T-helper 1 cell (primary cell): ENCODE measurements around the gene USP6NL.
A peak's percentile ranks its signal among the peaks of the same experiment; 100 is the strongest.
"Not testable (repeated sequence)": the region's sequence is repeated elsewhere in the genome, so short reads cannot be mapped to it uniquely, and the experiment has no call there.

Source experiments
- DNase-seq, 5 donors: peaks; one replicate each; pipeline ENCODE4 v3.0.0-alpha.2; 2012 to 2020

Gene USP6NL

DNA sequence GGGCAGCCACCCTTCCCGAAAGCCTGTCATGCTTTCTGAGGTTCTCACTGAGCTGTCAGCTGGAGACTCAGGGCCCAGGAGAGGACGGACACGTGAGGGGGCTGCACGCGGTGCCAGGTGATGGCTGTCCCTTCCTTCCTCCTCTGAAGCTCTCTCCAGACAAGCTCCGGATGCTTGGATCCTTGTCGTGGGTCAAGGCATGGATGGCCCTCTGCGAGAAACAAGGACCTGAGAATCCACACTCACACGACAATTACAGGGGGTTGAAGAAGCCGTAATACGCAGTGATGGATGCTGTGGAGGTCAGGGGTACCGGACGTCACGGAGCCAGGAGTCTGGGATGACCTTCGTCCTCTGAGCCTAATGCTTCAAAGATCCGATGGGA lies 170.3 kb downstream of the USP6NL start:
- DNase-seq: no peak

DNA sequence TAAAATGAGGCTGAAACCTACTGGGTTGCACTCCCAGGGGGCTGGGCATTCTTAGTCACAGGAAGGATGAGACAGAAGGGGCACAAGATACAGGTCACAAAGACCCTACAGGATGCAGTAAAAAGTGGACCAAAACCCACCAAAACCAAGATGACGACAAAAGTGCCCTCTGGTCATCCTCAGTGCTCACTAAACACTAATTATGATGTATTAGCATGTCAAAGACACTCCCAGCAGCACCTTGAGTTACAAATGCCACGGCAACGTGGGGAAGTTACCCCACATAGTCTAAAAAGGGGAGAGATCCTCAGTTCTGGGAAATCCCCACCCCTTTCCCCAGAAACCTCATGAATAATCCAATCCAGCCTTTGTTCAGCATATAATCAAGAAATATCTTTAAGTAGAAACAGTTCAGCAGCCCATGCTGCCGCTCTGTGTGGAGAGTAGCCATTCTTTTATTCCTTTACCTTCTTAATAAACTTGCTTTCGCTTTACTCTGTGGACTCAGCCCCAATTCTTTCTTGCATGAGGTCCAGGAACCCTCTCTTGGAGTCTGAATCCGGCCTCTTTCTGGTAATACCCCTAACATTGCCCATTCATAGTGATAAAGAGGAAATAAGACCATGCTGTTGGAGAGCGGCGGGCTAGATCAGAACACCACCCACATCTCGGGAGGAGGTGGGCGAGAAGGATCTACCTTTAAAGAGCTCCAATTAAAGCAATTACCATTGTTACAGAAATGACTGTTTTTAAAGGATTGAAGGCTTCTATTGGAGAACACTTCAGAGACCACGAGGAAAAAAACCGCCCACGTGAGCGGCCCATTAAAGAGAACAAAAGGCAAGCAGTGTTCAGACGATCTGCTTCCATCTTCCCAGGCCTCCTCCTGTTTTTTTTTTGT lies 170.9 kb downstream of the USP6NL start:
- peak in 1 of 5 donors; percentile 48 for DNase-seq

DNA sequence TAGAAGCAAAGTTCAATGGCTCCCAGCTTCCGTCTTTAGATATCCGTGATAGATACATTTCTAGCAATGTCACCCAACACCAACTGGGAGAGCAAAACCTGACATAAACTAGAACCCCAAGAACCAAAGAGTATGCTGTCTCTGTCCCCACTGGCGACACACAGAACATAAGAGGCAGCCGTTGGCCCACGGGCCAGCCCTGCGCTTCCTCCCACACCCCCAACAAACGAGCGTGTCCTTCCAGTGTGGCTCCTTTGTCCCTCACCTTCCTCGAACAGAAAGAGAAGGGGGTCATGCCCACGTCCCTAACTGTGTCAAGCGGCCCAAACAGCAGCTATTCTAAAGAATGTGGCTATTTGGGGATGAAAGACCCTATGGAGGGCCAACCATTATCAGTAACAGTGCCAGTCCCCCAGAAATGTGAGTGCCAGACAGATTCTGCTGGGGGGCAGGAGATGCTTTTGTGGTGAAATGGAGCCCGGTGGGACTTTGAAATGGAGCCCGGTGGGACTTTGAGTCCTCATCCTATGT lies 171.9 kb downstream of the USP6NL start:
- no peak for DNase-seq

DNA sequence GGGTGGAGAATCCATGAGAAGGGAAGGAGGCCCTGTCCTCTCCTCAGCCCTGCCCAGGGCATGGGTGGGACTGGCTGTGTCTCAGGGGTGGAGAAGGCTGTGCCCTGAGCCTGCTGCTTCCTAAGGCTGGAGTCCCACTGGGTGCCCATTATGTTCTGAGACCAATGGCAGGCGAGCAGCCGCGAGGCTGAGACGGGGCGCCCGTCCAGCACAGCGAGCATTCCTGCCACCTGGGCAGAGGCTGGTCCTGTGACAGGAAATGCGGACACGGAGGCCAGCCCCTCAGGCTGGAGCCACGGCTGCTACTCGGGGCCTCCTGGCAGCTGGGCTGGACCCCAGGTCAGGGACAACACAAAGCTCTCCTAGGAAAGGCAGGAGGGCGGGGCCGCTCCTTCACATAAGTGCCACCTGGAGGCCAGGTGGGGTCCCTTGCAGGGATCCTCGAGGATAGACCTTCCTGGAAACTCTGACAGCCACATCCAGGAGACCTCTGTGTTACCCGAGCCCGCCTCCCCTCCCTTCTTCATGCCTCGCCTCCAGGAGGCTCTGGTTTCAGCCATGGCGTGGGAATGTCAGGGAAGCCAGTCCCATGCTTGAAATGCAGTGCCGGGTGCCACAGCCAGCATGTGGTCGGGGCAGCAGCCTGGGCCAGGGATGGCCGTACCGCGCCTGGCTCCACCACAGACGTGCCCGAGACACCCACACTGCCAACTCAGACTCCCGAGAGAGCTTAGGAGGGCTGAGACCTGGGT lies 173.9 kb downstream of the USP6NL start:
- DNase-seq: no peak

DNA sequence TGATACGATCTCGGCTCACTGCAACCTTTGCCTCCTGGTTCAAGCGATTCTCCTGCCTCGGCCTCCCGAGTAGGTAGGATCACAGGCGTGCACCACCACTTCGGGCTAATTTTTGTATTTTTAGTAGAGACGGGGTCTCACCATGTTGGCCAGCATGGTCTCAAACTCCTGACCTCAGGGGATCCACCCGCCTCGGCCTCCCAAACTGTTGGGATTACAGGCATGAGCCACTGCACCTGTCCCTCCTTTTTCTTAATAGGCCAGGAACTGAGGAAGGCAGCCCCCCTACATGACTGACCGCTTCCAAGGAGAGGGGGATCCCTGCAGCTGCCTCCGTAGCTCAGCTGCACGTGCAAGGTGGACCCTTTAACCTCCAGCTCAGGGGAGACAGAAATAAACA lies 175.0 kb downstream of the USP6NL start:
- not testable (repeated sequence) for DNase-seq

DNA sequence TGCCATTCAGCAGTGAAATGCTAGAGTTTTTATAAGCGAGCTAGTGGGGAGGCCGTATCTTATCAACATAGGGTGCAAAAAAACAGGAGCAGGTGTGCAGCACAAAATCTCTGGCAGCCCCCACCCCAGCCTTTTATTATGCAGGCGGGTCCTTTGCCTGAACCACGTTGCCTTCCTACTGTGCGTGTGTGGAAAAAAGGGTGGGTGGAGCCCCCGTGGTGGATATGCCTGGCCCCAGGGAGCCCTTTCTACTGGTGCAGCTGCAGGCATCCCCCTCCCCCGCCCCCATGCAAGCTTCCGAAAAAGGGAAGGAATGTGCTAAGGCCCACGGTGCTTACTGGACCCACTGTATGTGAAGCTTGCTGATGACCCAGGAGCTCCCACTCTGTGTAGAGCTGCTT lies 175.9 kb downstream of the USP6NL start:
- DNase-seq: no peak

DNA sequence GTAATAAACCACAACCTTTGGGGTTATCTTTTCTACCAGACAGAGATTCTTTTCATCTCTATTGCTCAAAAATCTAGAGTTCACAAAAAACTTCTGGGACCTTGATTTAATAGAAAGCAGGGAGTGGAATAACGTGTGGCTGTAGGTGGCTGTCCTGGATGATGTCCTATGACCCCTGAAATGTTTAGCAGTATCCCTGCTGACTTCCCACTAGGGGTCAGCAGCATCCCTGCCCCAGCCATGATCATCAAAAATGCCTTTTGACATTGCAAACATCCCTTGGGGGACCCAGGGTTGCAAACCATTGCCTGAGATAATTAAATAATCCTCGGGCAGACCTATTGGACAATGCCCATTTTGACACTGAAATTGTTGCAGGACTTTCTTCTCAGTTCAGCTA lies 177.1 kb downstream of the USP6NL start:
- DNase-seq: no peak

DNA sequence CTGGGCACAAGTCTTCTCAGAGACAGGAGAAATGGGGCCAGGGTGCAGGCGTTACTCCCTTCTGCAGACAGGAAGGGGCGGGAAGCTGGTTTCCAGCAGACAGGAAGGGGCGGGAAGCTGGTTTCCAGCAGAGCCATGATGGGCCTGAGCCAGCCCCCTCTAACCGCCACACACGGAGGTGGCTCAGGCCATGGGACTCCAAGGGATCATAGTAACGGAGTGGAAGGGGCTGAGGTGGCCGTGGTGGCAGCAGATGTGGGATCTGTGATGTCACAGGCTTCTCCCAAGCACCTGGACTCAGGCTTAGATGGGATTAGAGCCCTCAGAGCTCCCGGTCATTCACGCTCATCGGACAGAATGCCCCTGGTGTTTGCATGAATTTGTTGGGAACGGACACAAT lies 177.8 kb downstream of the USP6NL start:
- no peak for DNase-seq

DNA sequence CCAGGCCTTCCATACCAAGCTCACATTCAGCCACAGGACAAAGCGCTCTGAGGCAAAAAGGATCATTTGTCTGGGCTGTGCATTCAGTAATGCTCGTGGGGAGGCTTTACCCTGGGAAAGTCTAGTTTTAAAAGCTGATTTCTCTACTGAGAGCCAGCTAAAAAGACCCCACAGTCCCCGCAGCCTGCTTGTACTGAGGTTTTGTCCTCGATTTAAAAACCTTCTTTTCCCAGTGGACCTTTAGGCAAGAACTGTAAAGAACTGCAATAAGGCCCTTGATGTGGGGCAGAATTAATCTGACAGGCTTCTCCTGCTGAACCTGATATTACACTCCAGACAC lies 180.3 kb downstream of the USP6NL start:
- no peak for DNase-seq

DNA sequence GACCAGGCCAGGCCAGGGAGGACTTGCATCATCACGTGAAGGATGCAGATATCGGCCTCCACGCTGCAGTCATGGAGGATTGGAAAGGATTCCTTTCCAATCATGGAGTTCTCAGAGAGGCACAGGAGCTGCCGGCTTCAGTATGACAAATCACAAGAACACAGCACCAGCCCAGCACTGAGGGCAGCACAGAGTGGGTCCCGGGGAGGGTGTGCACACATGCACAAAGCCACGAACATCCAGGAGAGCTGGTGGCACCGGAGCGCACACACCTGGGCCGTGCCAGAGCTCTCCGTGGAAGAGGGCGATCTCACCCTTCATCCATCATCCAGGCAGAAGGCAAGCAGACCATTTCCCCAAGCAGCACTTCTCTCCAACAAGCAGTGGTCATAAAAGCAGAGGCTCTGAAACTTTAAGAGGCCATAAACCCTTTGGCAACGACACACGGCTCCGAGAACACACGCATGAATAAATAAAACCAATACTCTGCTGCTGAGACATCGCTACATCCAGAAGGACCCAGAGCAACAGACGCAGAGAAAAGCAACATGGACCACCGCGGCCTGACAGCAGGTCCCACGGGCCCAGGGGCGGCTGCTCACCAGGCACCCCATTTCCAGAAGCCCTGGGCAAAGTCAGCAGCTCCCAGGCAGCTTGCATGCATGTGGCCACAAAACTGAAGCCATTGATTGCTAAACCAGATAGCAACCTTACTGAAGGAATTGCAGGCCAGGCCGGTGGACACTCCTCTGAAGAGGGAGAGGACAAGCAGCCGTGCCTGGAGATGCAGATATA lies 180.8 kb downstream of the USP6NL start:
- no peak for DNase-seq

DNA sequence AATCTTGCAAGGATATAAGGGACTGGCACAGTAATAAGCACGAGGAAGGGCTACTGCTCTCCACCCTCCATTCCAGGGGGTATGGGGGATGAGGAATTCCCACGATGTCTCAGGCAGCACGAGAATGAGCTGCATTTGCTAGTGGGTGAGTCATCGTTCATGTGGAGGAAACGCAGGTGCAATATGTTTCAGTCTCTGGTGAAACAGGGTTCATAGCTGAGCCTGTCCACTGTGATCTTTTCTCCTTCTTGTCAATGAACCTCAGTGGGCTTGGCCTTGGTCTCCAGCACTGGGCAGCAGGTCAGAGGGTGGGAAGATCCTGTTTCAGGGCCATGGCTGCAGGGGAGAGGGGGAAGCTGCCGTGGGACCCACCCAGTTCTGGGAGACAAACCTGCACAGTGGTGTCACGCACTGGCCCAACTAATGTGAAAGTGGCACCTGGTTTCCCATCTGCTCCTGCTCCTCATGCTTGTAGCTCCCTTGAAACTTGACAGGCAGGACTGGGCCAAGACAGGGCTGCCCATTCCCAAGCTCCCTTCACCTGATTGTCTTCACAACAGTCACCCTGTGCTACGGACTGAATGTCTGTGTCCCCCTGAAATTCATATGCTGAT lies 181.9 kb downstream of the USP6NL start:
- no peak for DNase-seq

DNA sequence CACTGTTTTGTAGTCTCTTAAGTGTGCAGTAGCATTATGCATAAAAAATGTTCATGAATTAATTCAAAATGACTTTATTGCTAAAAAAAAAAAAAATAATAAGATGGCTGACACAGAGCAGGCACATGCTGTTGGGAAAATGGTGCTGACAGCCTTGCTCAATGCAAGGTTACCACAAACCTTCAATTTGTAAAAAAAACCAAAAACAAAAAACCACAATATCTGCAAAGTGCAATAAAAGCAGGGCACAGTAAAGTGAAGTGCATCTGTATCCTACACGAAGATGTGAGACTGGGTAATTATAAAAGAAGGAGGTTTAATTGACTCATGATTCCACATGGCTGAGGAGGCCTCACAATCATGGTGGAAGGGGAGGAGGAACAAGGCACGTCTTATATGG lies 185.8 kb downstream of the USP6NL start:
- no peak for DNase-seq

DNA sequence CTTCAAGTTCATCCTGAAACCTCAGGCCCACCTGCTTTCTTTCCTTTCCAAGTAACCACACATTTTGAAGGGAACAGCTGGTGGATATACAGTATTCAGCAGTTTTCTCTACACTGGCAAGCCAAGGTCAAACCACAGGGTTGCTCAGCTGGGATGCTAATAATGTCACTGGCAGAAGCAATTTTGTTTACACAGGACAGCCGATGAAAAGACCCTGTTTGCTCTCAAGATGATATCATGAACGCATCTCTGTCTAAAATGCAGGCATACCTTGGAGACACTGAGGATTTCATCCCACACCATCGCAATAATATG lies 186.2 kb downstream of the USP6NL start:
- DNase-seq: no peak

DNA sequence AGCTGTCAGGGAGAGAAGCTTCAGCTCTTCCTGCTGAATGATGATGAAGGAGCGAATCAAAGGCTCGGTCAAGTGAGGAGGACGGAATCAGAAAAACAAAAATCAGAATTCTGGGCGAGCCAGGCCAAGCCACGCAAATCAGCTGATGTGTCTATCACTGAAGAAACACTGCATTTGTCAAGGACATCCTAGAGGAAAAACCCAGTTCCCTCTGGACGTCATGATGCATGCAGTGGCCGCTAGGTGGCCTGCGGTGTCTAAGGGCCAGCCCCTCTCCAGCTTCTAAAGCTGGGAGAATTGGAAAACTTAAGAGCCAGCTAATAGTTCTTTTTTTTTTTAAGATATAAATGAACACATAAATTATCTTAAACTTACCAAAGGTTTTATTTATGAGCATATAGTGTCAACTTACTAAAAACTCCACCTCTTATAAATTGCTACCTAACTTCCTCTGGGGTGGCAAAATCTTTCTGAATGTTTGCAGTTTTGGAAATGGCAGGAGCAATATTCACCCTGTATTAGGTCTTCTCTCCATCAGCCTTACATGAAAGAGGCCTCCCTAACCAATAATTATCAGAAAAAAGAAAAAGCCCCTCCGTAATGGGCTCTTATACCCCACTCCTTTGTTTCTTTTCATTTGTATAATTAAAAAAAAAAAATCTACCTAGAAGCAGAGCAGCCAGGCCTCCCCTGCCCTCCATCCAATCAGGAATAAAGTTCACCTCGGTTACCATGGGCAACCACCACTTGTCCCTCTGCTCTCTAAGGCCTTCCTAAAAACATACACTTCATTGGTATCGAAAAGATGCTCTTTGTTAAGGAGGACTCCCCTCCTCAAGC lies 186.8 kb downstream of the USP6NL start:
- no peak for DNase-seq

DNA sequence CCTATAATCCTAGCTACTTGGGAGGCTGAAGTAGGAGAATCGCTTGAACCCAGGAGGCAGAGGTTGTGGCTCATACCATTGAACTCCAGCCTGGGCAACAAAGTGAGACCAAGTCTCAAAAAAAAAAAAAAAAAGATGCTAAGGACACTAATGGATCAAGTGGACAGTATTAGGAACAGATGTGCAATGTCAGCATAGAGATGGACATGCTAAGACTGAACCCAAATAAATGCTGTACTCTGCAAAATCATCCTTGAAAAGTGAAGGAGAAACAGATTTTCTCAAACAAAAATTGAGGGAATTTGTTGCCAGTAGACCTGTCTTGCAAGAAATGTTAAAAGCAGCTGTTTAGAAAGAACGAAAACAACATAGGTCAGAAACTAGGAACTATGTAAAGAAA lies 194.5 kb downstream of the USP6NL start:
- DNase-seq: no peak

DNA sequence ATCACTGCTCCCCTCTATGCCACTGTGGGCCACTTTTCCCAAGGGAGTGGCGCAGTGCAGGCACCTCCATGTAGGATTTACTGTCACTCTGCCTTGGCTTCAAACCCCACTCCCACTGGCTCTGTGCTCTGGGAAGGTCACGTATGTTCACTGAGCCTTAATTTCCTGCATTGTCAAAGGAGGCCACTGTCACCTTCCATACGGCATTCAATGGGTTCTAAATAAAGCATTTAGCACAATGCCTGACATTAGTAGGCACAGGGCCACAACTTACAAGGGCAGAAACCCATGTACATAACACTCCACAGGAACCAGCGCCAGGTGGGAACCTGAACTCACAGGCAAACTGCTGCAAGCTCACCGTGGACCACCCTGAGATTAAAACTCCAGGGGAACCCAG lies 196.4 kb downstream of the USP6NL start:
- no peak for DNase-seq

DNA sequence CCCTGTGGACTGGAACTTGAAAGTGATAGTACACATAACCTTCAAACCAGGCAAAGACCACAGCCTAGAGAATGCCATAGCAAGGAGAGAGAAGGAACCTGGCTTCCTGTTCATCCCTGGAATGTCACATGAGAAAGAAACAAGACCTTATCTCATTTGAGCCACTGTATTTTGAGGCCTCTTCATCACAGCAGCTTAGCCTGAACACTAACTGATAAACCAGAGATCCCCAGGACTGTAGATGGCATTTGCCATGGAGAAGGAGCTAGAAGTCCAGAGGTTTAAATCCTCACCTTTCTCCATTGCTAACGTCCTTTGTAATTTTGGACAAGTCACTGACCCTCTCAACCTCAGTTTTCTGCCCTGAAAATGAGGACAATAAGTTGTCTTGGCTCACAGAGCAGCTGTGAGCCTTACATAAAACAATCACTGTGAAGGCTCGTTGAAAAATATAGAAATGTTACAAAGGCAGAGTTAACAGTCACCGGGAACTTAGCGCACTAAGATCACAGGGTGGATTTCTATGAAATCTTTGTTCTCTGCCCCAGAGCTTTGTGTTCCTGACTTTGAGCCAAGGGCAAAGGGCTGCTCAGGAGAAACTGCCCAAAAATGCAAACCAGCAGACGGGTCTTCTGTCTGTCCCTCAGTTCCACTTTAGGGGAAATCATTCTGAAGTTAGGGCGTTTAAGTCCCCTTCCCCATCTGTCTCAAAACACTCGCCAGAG lies 197.0 kb downstream of the USP6NL start:
- no peak for DNase-seq

DNA sequence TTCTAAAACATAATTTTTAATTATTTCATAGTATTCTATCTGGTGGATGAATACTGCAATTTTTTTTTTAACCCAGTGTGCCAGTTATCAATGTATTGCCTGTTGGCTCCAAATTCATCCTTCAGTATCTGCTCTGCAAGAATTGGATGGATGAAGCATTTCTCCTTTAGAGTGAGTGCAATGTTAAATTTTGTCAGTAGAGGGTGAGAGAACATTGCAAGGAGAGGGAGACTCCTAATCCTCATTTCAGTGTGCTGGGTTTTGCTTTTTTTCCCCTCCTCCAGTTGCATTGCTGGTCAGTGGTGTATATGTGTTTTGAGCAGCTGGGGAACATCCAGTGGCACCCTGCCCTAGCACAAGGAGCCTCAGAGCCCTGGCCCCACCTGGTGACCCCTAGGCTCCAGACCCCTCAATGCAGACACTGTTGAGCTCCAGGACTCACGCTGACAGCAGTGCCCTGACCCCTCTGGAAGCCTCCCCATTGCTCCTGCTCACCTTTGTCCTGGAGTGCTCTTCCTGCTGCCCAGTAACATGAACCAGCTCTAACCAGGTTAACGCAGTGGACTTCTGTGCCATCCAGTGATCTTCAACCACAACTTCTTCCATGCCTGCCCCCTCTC lies 199.4 kb downstream of the USP6NL start:
- DNase-seq: peak in 1 of 5 donors; percentile 15

DNA sequence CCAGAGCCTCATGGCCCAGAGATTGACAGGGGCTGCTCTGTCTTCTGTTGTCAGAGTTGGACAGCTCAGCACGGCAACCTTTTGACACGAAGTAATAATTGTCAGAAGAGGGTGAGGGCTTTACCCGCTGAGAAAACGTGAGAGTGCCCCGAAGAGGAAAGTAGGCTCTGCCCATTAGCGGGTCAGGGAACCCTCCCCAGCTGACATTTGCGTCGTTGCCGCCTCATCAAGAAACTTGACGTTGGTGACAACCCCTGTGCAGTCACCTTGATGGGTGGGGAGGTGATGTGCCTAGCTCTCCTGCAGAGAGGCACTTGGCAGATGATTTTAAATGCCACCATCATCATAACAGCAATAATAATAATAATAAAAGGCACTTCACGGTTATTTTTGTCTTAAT lies 202.1 kb downstream of the USP6NL start:
- no peak for DNase-seq

DNA sequence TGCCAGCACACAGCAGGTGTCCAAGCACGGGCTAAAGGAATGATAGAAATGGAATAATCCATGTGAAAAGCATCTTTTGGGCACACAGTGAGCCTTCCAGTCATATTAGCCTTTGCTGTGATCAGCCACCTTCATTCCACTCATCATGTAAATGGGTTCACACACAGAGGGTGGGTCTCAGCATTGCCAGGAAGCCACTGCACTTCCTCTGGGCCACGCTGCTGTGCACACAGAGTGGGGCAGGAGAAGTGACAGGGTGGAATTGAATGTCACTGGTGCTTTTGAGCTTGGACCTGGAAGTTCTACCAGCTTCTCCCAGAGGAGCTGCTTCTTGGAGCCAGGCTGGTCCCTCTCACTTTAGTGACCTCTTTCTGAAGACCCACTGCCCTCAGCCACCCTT lies 203.5 kb downstream of the USP6NL start:
- DNase-seq: peak in 1 of 5 donors; percentile 42

DNA sequence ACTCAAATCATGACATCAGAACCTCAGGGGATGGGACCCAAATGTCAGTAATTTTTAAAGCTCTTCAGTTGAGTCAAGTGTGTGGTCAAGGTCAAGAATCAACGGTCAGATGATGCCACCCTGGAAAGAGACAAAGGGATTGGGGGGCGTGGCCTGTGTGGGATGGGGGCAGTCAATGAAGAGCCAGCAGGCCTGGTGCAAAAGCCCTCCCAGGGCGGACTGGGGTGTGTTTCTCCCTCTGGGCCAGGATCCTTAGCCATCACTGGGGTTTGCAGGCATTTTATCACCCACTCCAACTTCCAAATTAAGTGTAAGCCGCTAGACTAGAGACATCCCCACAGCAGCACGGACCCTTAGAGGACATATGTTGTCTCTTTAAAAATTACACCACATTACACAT lies 204.7 kb downstream of the USP6NL start:
- DNase-seq: no peak
